ENCODE results near the gene FAM240A.
"Not testable (repeated sequence)": the region's sequence is repeated elsewhere in the genome, so short reads cannot be mapped to it uniquely, and the experiment has no call there.

The FAM240A gene

GRCh38 chr3:46587268-46587667 is 25.1 kb upstream of the FAM240A start:
- DNase-seq, result not testable (repeated sequence)

GRCh38 chr3:46593274-46593862 is 19.0 kb upstream of the FAM240A start:
- DNase-seq, result no peak

- no peak for DNase-seq
These were observed 18.3 kb upstream of the FAM240A start for GRCh38 chr3:46593979-46594378.

GRCh38 chr3:46594723-46595122 is 17.6 kb upstream of the FAM240A start:
- DNase-seq, result no peak

- no peak for DNase-seq
These were observed 16.5 kb upstream of the FAM240A start for GRCh38 chr3:46595819-46596314.

GRCh38 chr3:46599590-46599989 is 12.7 kb upstream of the FAM240A start:
- no peak for DNase-seq

GRCh38 chr3:46603446-46604046 is 8.8 kb upstream of the FAM240A start:
- no peak for DNase-seq

GRCh38 chr3:46604127-46604526 is 8.2 kb upstream of the FAM240A start:
- no peak for DNase-seq

- DNase-seq, result no peak
These were observed 4.7 kb upstream of the FAM240A start for GRCh38 chr3:46607603-46608028.

- no peak for DNase-seq
These were observed 3.1 kb upstream of the FAM240A start for GRCh38 chr3:46609212-46609721.

GRCh38 chr3:46609944-46610722 is 2.2 kb upstream of the FAM240A start:
- DNase-seq, result no peak

GRCh38 chr3:46613313-46614005 is 1.1 kb downstream of the FAM240A start:
- no peak for DNase-seq

- DNase-seq, result no peak
These were observed 2.1 kb downstream of the FAM240A start for GRCh38 chr3:46614431-46614830.

- DNase-seq, result no peak
These were observed 2.9 kb downstream of the FAM240A start for GRCh38 chr3:46615050-46615775.

- DNase-seq, result no peak
These were observed 3.7 kb downstream of the FAM240A start for GRCh38 chr3:46615976-46616375.

GRCh38 chr3:46617941-46618340 is 5.6 kb downstream of the FAM240A start:
- DNase-seq, result no peak

- DNase-seq, result no peak
These were observed 7.8 kb downstream of the FAM240A start for GRCh38 chr3:46619845-46620778.

- no peak for DNase-seq
These were observed 12.2 kb downstream of the FAM240A start for GRCh38 chr3:46624533-46624932.

GRCh38 chr3:46624975-46625490 is 12.7 kb downstream of the FAM240A start:
- no peak for DNase-seq

- no peak for DNase-seq
These were observed 13.7 kb downstream of the FAM240A start for GRCh38 chr3:46626039-46626438.

- no peak for DNase-seq
These were observed 14.8 kb downstream of the FAM240A start for GRCh38 chr3:46627078-46627477.
